NT2/D1 (cell line): Measurements from ENCODE around the gene COL23A1.
A peak's percentile ranks its signal among the peaks of the same experiment; 100 is the strongest.

Source experiments
- DNase-seq: peaks from one replicate; pipeline ENCODE4 v3.0.0-alpha.2; 2011; ENCODE audit warnings: low read depth, low spot score
- H3K27me3 ChIP-seq: 2 replicates; pipeline ENCODE4 v1.6.0; 2011; ENCODE audit warnings: mild to moderate bottlenecking; ENCODE audit not compliant: insufficient read length, insufficient read depth
- H3K36me3 ChIP-seq: 2 replicates; pipeline ENCODE4 v1.6.1; 2011; ENCODE audit warnings: mild to moderate bottlenecking, low read length, mixed read lengths; ENCODE audit not compliant: insufficient read depth, insufficient read length
- H3K4me1 ChIP-seq: 2 replicates; pipeline ENCODE4 v1.5.1; 2011; ENCODE audit not compliant: insufficient read depth, insufficient read length
- H3K4me3 ChIP-seq: 2 replicates; pipeline ENCODE4 v1.5.1; 2011; ENCODE audit warnings: low read depth; ENCODE audit not compliant: insufficient read length
- H3K9ac ChIP-seq: 2 replicates; pipeline ENCODE4 v1.6.0; 2011; ENCODE audit warnings: low read depth; ENCODE audit not compliant: insufficient read length
- H3K9me3 ChIP-seq: 2 replicates; pipeline ENCODE4 v1.5.1; 2011; ENCODE audit warnings: mild to moderate bottlenecking, low read length; ENCODE audit not compliant: insufficient read depth
- SUZ12 ChIP-seq: IDR thresholded peaks from 2 replicates; pipeline ENCODE4 v1.6.1; 2011; ENCODE audit not compliant: insufficient read length, insufficient read depth; ENCODE audit errors: extremely low read depth
- YY1 ChIP-seq: IDR thresholded peaks from 2 replicates; pipeline ENCODE4 v1.6.1; 2011; ENCODE audit not compliant: insufficient read length, insufficient read depth
- ZNF274 ChIP-seq: IDR thresholded peaks from 2 replicates; pipeline ENCODE4 v1.6.1; 2011; ENCODE audit warnings: mild to moderate bottlenecking, low read depth, low read length

Gene COL23A1

GRCh38 chr5:178360222-178360925 lies 229.8 kb downstream of the COL23A1 start:
- peaks cover 3% of the 10 kb centered on the region for H3K27me3 ChIP-seq
- H3K4me1 ChIP-seq = peaks cover 18% of the 10 kb centered on the region
- H3K9me3 ChIP-seq = no peaks in the 10 kb centered on the region
- no peaks in the 10 kb centered on the region for H3K36me3 ChIP-seq
- no peak for TF ChIP-seq ZNF274
- no peak for TF ChIP-seq YY1
- no peak for TF ChIP-seq SUZ12
- no peak for DNase-seq
- H3K9ac ChIP-seq = no peak overlapping the region
- no peak overlapping the region for H3K4me3 ChIP-seq

- no peak for TF ChIP-seq ZNF274
- no peak for TF ChIP-seq YY1
- no peak for TF ChIP-seq SUZ12
Observed at GRCh38 chr5:178359738-178360137, 230.5 kb downstream of the COL23A1 start.

GRCh38 chr5:178357678-178358077 lies 232.5 kb downstream of the COL23A1 start:
- TF ChIP-seq SUZ12 (no peak), YY1 (no peak), ZNF274 (no peak)
- no peaks in the 10 kb centered on the region for H3K36me3 ChIP-seq
- no peaks in the 10 kb centered on the region for H3K9me3 ChIP-seq
- no peak overlapping the region for H3K4me3 ChIP-seq
- peaks cover 3% of the 10 kb centered on the region for H3K27me3 ChIP-seq
- H3K4me1 ChIP-seq = peaks cover 16% of the 10 kb centered on the region
- no peak for DNase-seq
- H3K9ac ChIP-seq = no peak overlapping the region

More at GRCh38 chr5:178359738-178360137, 230.5 kb downstream of the COL23A1 start:
- no peak for DNase-seq
- Histone ChIP-seq H3K4me1 (peaks cover 16% of the 10 kb centered on the region), H3K27me3 (peaks cover 3% of the 10 kb centered on the region), H3K4me3 (no peak overlapping the region), H3K9me3 (no peaks in the 10 kb centered on the region), H3K9ac (no peak overlapping the region), H3K36me3 (no peaks in the 10 kb centered on the region)

GRCh38 chr5:178357121-178357521 lies 233.1 kb downstream of the COL23A1 start:
- Histone ChIP-seq H3K4me1 (peaks cover 12% of the 10 kb centered on the region), H3K9me3 (no peaks in the 10 kb centered on the region), H3K27me3 (peaks cover 3% of the 10 kb centered on the region), H3K36me3 (no peaks in the 10 kb centered on the region), H3K4me3 (peak overlapping the region; percentile 36), H3K9ac (peak overlapping the region; percentile 82)
- no peak for TF ChIP-seq YY1
- TF ChIP-seq SUZ12 = no peak
- TF ChIP-seq ZNF274 = no peak
- DNase-seq = peak; percentile 36

- peaks cover 8% of the 10 kb centered on the region for H3K4me1 ChIP-seq
- peak overlapping the region; percentile 82 for H3K9ac ChIP-seq
- no peaks in the 10 kb centered on the region for H3K36me3 ChIP-seq
- no peaks in the 10 kb centered on the region for H3K9me3 ChIP-seq
- H3K4me3 ChIP-seq = peak overlapping the region; percentile 36
- H3K27me3 ChIP-seq = peaks cover 3% of the 10 kb centered on the region
- peak; percentile 60 for DNase-seq
- no peak for TF ChIP-seq YY1
- no peak for TF ChIP-seq SUZ12
- no peak for TF ChIP-seq ZNF274
Observed at GRCh38 chr5:178356431-178356872, 233.7 kb downstream of the COL23A1 start.

GRCh38 chr5:178355671-178356070 lies 234.5 kb downstream of the COL23A1 start:
- Histone ChIP-seq H3K36me3 (no peaks in the 10 kb centered on the region), H3K4me1 (peaks cover 15% of the 10 kb centered on the region), H3K4me3 (no peak overlapping the region), H3K9me3 (no peaks in the 10 kb centered on the region), H3K9ac (no peak overlapping the region), H3K27me3 (peaks cover 3% of the 10 kb centered on the region)
- TF ChIP-seq YY1 (no peak), ZNF274 (no peak), SUZ12 (no peak)
- no peak for DNase-seq

- H3K36me3 ChIP-seq = no peaks in the 10 kb centered on the region
- no peak for DNase-seq
- H3K27me3 ChIP-seq = peaks cover 3% of the 10 kb centered on the region
- peaks cover 18% of the 10 kb centered on the region for H3K4me1 ChIP-seq
- no peak overlapping the region for H3K4me3 ChIP-seq
- no peak for TF ChIP-seq ZNF274
- TF ChIP-seq YY1 = no peak
- H3K9ac ChIP-seq = no peak overlapping the region
- H3K9me3 ChIP-seq = no peaks in the 10 kb centered on the region
Observed at GRCh38 chr5:178353461-178353860, 236.7 kb downstream of the COL23A1 start.
